Measurements from ENCODE around the gene LSM7. TPM values are rescaled to one million over a fixed set of nuclear protein-coding genes. Genes with fewer than 3 reads are reported as not detected.

The LSM7 gene
- total RNA-seq, 1 experiment from 2014 or later: 93.0 TPM

GRCh38 chr19:2296141-2296540, 32.2 kb downstream of the LSM7 start:
- H3K9me3 Mint-ChIP-seq (ENCODE audit: low read depth, unreplicated experiment): no peaks in the 10 kb centered on the region
- no peak overlapping the region for H3K27ac Mint-ChIP-seq (ENCODE audit: unreplicated experiment)
- peaks cover 44% of the 10 kb centered on the region for H3K27me3 Mint-ChIP-seq (ENCODE audit: unreplicated experiment)
- no peak for TF ChIP-seq CTCF (IDR thresholded peaks at IDR 0.05; ENCODE audit: unreplicated experiment)
- BruUV-seq (replicated peaks): no TSS peak
- no peak for DNase-seq
- no peak overlapping the region for H3K4me3 Mint-ChIP-seq (ENCODE audit: low read depth, unreplicated experiment)
- H3K36me3 Mint-ChIP-seq (ENCODE audit: insufficient read depth, unreplicated experiment): no peaks in the 10 kb centered on the region
- CTCF ChIA-PET: no interaction called here
- intact Hi-C loops (cut with micrococcal nuclease; ENCODE audit: unreplicated experiment): no loop called here
- H3K4me1 Mint-ChIP-seq (ENCODE audit: low read depth, unreplicated experiment): no peaks in the 10 kb centered on the region

- intact Hi-C loops (cut with micrococcal nuclease; ENCODE audit: unreplicated experiment): no loop called here
- BruUV-seq (replicated peaks): no TSS peak
- Mint-ChIP-seq H3K4me3 (ENCODE audit: low read depth, unreplicated experiment) (no peak overlapping the region), H3K9me3 (ENCODE audit: low read depth, unreplicated experiment) (no peaks in the 10 kb centered on the region), H3K27ac (ENCODE audit: unreplicated experiment) (no peak overlapping the region), H3K4me1 (ENCODE audit: low read depth, unreplicated experiment) (no peaks in the 10 kb centered on the region), H3K27me3 (ENCODE audit: unreplicated experiment) (peaks cover 39% of the 10 kb centered on the region), H3K36me3 (ENCODE audit: insufficient read depth, unreplicated experiment) (no peaks in the 10 kb centered on the region)
- no peak for DNase-seq
- TF ChIP-seq CTCF (IDR thresholded peaks at IDR 0.05; ENCODE audit: unreplicated experiment): no peak
- CTCF ChIA-PET: no interaction called here
These were observed 33.6 kb downstream of the LSM7 start for GRCh38 chr19:2294687-2295335.

GRCh38 chr19:2291185-2291751, 37.1 kb downstream of the LSM7 start:
- Mint-ChIP-seq H3K9me3 (ENCODE audit: low read depth, unreplicated experiment) (no peaks in the 10 kb centered on the region), H3K36me3 (ENCODE audit: insufficient read depth, unreplicated experiment) (peaks cover 10% of the 10 kb centered on the region), H3K27me3 (ENCODE audit: unreplicated experiment) (peaks cover 62% of the 10 kb centered on the region), H3K27ac (ENCODE audit: unreplicated experiment) (no peak overlapping the region), H3K4me1 (ENCODE audit: low read depth, unreplicated experiment) (no peaks in the 10 kb centered on the region), H3K4me3 (ENCODE audit: low read depth, unreplicated experiment) (no peak overlapping the region)
- CTCF ChIA-PET: no interaction called here
- no peak for TF ChIP-seq CTCF (IDR thresholded peaks at IDR 0.05; ENCODE audit: unreplicated experiment)
- intact Hi-C loops (cut with micrococcal nuclease; ENCODE audit: unreplicated experiment): no loop called here
- BruUV-seq (replicated peaks): no TSS peak
- DNase-seq: peak; percentile 13

- no TSS peak for BruUV-seq (replicated peaks)
- CTCF ChIA-PET: no interaction called here
These were observed 37.8 kb downstream of the LSM7 start for GRCh38 chr19:2290441-2291184.

More at GRCh38 chr19:2290441-2291184, 37.8 kb downstream of the LSM7 start:
- no peaks in the 10 kb centered on the region for H3K9me3 Mint-ChIP-seq (ENCODE audit: low read depth, unreplicated experiment)
- H3K4me3 Mint-ChIP-seq (ENCODE audit: low read depth, unreplicated experiment): no peak overlapping the region
- H3K36me3 Mint-ChIP-seq (ENCODE audit: insufficient read depth, unreplicated experiment): peaks cover 10% of the 10 kb centered on the region
- no peak for TF ChIP-seq CTCF (IDR thresholded peaks at IDR 0.05; ENCODE audit: unreplicated experiment)
- intact Hi-C loops (cut with micrococcal nuclease; ENCODE audit: unreplicated experiment): no loop called here
- peaks cover 61% of the 10 kb centered on the region for H3K27me3 Mint-ChIP-seq (ENCODE audit: unreplicated experiment)
- no peaks in the 10 kb centered on the region for H3K4me1 Mint-ChIP-seq (ENCODE audit: low read depth, unreplicated experiment)
- no peak overlapping the region for H3K27ac Mint-ChIP-seq (ENCODE audit: unreplicated experiment)
- no peak for DNase-seq
